CD8-positive, alpha-beta memory T cell (primary cell): ENCODE data around the gene CCDC148. TPM values are rescaled to one million over a fixed set of nuclear protein-coding genes. Genes with fewer than 3 reads are reported as not detected.
A peak's percentile ranks its signal among the peaks of the same experiment; 100 is the strongest.

Source experiments
- CTCF ChIA-PET: fragments of 350-600 bp; sonication (Branson Sonifier 250); formaldehyde crosslinking; loops from one replicate; lab custom pipeline; 2021; ENCODE audit warnings: antibody characterized with exemption; lab: Charles Lee
- POLR2A ChIA-PET: fragments of 350-600 bp; sonication (Branson Sonifier 250); formaldehyde crosslinking; loops from one replicate; lab custom pipeline; 2021; ENCODE audit warnings: antibody characterized with exemption; lab: Charles Lee
- DNase-seq, 5 donors: peaks; one replicate each; pipeline versions ENCODE4 v3.0.0 to v3.0.0-alpha.2; 2020 to 2022; ENCODE audit warnings: mixed read lengths in 1 of 5
- H3K27ac ChIP-seq: one replicate; pipeline ENCODE4 v1.7.0; 2013; ENCODE audit warnings: low read depth, mild to moderate bottlenecking, low read length, moderate library complexity
- H3K27me3 ChIP-seq: 2 replicates; pipeline ENCODE4 v1.7.0; 2013; ENCODE audit warnings: low read length, mild to moderate bottlenecking; ENCODE audit not compliant: insufficient read depth, poor library complexity, severe bottlenecking
- H3K36me3 ChIP-seq: 2 replicates; pipeline ENCODE4 v1.7.0; 2013; ENCODE audit warnings: mild to moderate bottlenecking, low read length, moderate library complexity; ENCODE audit not compliant: insufficient read depth
- H3K4me1 ChIP-seq: 2 replicates; pipeline ENCODE4 v1.7.0; 2013; ENCODE audit warnings: mild to moderate bottlenecking, low read length, moderate library complexity; ENCODE audit not compliant: insufficient read depth
- H3K4me3 ChIP-seq: 2 replicates; pipeline ENCODE4 v1.7.0; 2013; ENCODE audit warnings: mild to moderate bottlenecking, low read length
- H3K9me3 ChIP-seq: 2 replicates; pipeline ENCODE4 v1.7.0; 2013; ENCODE audit warnings: mild to moderate bottlenecking, low read length
- H3K27ac Mint-ChIP-seq, 8 donors: one replicate each; pipeline ENCODE4 v1.8.0; 2020 to 2021; ENCODE audit warnings: mixed read lengths in 8 of 8, mild to moderate bottlenecking in 6 of 8, inconsistent platforms in 3 of 8, moderate library complexity in 3 of 8
- H3K27me3 Mint-ChIP-seq, 2 donors: one replicate each; pipeline ENCODE4 v1.8.0; 2020 to 2021; ENCODE audit warnings: mixed read lengths in 2 of 2, mild to moderate bottlenecking in 1 of 2, moderate library complexity in 1 of 2
- H3K36me3 Mint-ChIP-seq, 3 donors: one replicate each; pipeline ENCODE4 v1.8.0; 2020 to 2021; ENCODE audit warnings: mixed read lengths in 3 of 3, inconsistent platforms in 1 of 3, mild to moderate bottlenecking in 1 of 3
- H3K4me1 Mint-ChIP-seq, 3 donors: one replicate each; pipeline ENCODE4 v1.8.0; 2020 to 2021; ENCODE audit warnings: mixed read lengths in 3 of 3, inconsistent platforms in 1 of 3, mild to moderate bottlenecking in 1 of 3
- H3K4me3 Mint-ChIP-seq, 7 donors: one replicate each; pipeline ENCODE4 v1.8.0; 2020 to 2021; ENCODE audit warnings: mixed read lengths in 7 of 7, mild to moderate bottlenecking in 6 of 7, moderate library complexity in 4 of 7, inconsistent platforms in 2 of 7
- H3K9me3 Mint-ChIP-seq, 5 donors: one replicate each; pipeline ENCODE4 v1.8.0; 2020 to 2022; ENCODE audit warnings: mixed read lengths in 5 of 5, mild to moderate bottlenecking in 3 of 5, moderate library complexity in 2 of 5, inconsistent platforms in 1 of 5
- polyA plus RNA-seq: library from polyadenylated mRNA; unstranded; fragments of 300-500 nt; fragmentation: Illumina TruSeq; gene quantifications from one replicate; pipeline ENCODE4 v1.2.3, GENCODE V29; 2021
- total RNA-seq, 2 experiments: library from RNA; stranded (reverse); gene quantifications; one replicate each; pipeline ENCODE4 v1.2.3, GENCODE V29; 2021

CCDC148 gene
- total and polyA plus RNA-seq, 3 experiments from 2014 or later: 0.40 TPM; not detected in 2

- H3K9me3 Mint-ChIP-seq: no peaks in the 10 kb centered on the region
- Histone ChIP-seq H3K27ac (no peak overlapping the region), H3K4me1 (no peaks in the 10 kb centered on the region), H3K27me3 (no peaks in the 10 kb centered on the region), H3K36me3 (no peaks in the 10 kb centered on the region), H3K9me3 (no peaks in the 10 kb centered on the region), H3K4me3 (no peak overlapping the region)
- peaks cover 0 to 1% (median 0%) of the 10 kb centered on the region in 3 donors for H3K4me1 Mint-ChIP-seq
- no peak for DNase-seq
- CTCF ChIA-PET: no interaction called here
- no peaks in the 10 kb centered on the region for H3K27me3 Mint-ChIP-seq
- H3K27ac Mint-ChIP-seq: peak overlapping the region in 1 of 8 donors; percentile 23
- POLR2A ChIA-PET: no interaction called here
- H3K36me3 Mint-ChIP-seq: peaks cover 0 to 2% (median 0%) of the 10 kb centered on the region in 3 donors
- H3K4me3 Mint-ChIP-seq: no peak overlapping the region
These were observed 41.6 kb upstream of the CCDC148 start for GRCh38 chr2:158498043-158498748.

GRCh38 chr2:158497486-158497885 is 40.9 kb upstream of the CCDC148 start:
- H3K4me1 ChIP-seq: no peaks in the 10 kb centered on the region
- ChIA-PET POLR2A (no interaction called here), CTCF (no interaction called here)
- Mint-ChIP-seq H3K4me1 (peaks cover 0 to 1% (median 0%) of the 10 kb centered on the region in 3 donors), H3K9me3 (no peaks in the 10 kb centered on the region), H3K4me3 (no peak overlapping the region), H3K27ac (peak overlapping the region in 1 of 8 donors; percentile 26), H3K36me3 (peaks cover 0 to 2% (median 0%) of the 10 kb centered on the region in 3 donors), H3K27me3 (no peaks in the 10 kb centered on the region)
- no peak overlapping the region for H3K4me3 ChIP-seq
- H3K27me3 ChIP-seq: no peaks in the 10 kb centered on the region
- no peaks in the 10 kb centered on the region for H3K36me3 ChIP-seq
- no peak for DNase-seq
- no peak overlapping the region for H3K27ac ChIP-seq
- no peaks in the 10 kb centered on the region for H3K9me3 ChIP-seq

GRCh38 chr2:158496986-158497385 is 40.4 kb upstream of the CCDC148 start:
- no peaks in the 10 kb centered on the region for H3K4me1 ChIP-seq
- Mint-ChIP-seq H3K9me3 (no peaks in the 10 kb centered on the region), H3K27me3 (no peaks in the 10 kb centered on the region), H3K27ac (peak overlapping the region in 1 of 8 donors; percentile 26), H3K4me3 (no peak overlapping the region), H3K4me1 (peaks cover 0 to 1% (median 0%) of the 10 kb centered on the region in 3 donors), H3K36me3 (peaks cover 0 to 2% (median 0%) of the 10 kb centered on the region in 3 donors)
- ChIA-PET POLR2A (no interaction called here), CTCF (no interaction called here)
- no peak overlapping the region for H3K4me3 ChIP-seq
- no peaks in the 10 kb centered on the region for H3K36me3 ChIP-seq
- H3K27ac ChIP-seq: no peak overlapping the region
- H3K9me3 ChIP-seq: no peaks in the 10 kb centered on the region
- DNase-seq: no peak
- H3K27me3 ChIP-seq: no peaks in the 10 kb centered on the region

- no peaks in the 10 kb centered on the region for H3K9me3 Mint-ChIP-seq
- Histone ChIP-seq H3K36me3 (no peaks in the 10 kb centered on the region), H3K4me1 (no peaks in the 10 kb centered on the region), H3K27me3 (no peaks in the 10 kb centered on the region), H3K4me3 (no peak overlapping the region), H3K27ac (no peak overlapping the region), H3K9me3 (no peaks in the 10 kb centered on the region)
- peaks cover 0 to 2% (median 0%) of the 10 kb centered on the region in 3 donors for H3K36me3 Mint-ChIP-seq
- peaks cover 0 to 1% of the 10 kb centered on the region in 2 donors for H3K27me3 Mint-ChIP-seq
- H3K27ac Mint-ChIP-seq: no peak overlapping the region
- DNase-seq: no peak
- CTCF ChIA-PET: no interaction called here
- POLR2A ChIA-PET: no interaction called here
- peaks cover 0 to 1% (median 0%) of the 10 kb centered on the region in 3 donors for H3K4me1 Mint-ChIP-seq
- H3K4me3 Mint-ChIP-seq: no peak overlapping the region
These were observed 38.6 kb upstream of the CCDC148 start for GRCh38 chr2:158495175-158495574.

GRCh38 chr2:158493458-158493857 is 36.9 kb upstream of the CCDC148 start:
- H3K4me1 Mint-ChIP-seq: peaks cover 0 to 1% (median 0%) of the 10 kb centered on the region in 3 donors
- H3K27me3 Mint-ChIP-seq: peaks cover 0 to 1% of the 10 kb centered on the region in 2 donors
- Histone ChIP-seq H3K4me1 (no peaks in the 10 kb centered on the region), H3K27ac (no peak overlapping the region), H3K27me3 (no peaks in the 10 kb centered on the region), H3K36me3 (no peaks in the 10 kb centered on the region), H3K4me3 (no peak overlapping the region), H3K9me3 (no peaks in the 10 kb centered on the region)
- H3K4me3 Mint-ChIP-seq: no peak overlapping the region
- no peak for DNase-seq
- POLR2A ChIA-PET: no interaction called here
- H3K36me3 Mint-ChIP-seq: no peaks in the 10 kb centered on the region
- H3K9me3 Mint-ChIP-seq: no peaks in the 10 kb centered on the region
- CTCF ChIA-PET: no interaction called here
- H3K27ac Mint-ChIP-seq: no peak overlapping the region

GRCh38 chr2:158491072-158491471 is 34.5 kb upstream of the CCDC148 start:
- Histone ChIP-seq H3K9me3 (no peaks in the 10 kb centered on the region), H3K4me1 (no peaks in the 10 kb centered on the region), H3K27ac (no peak overlapping the region), H3K36me3 (no peaks in the 10 kb centered on the region), H3K4me3 (no peak overlapping the region), H3K27me3 (no peaks in the 10 kb centered on the region)
- H3K9me3 Mint-ChIP-seq: no peaks in the 10 kb centered on the region
- CTCF ChIA-PET: no interaction called here
- peaks cover 0 to 1% of the 10 kb centered on the region in 2 donors for H3K27me3 Mint-ChIP-seq
- H3K36me3 Mint-ChIP-seq: no peaks in the 10 kb centered on the region
- H3K27ac Mint-ChIP-seq: no peak overlapping the region
- no peak for DNase-seq
- peaks cover 0 to 2% (median 0%) of the 10 kb centered on the region in 3 donors for H3K4me1 Mint-ChIP-seq
- no peak overlapping the region for H3K4me3 Mint-ChIP-seq
- POLR2A ChIA-PET: no interaction called here

GRCh38 chr2:158489366-158490112 is 33.0 kb upstream of the CCDC148 start:
- Mint-ChIP-seq H3K27me3 (peaks cover 0 to 1% of the 10 kb centered on the region in 2 donors), H3K36me3 (no peaks in the 10 kb centered on the region), H3K9me3 (no peaks in the 10 kb centered on the region), H3K4me3 (no peak overlapping the region), H3K4me1 (peaks cover 0 to 2% (median 0%) of the 10 kb centered on the region in 3 donors), H3K27ac (no peak overlapping the region)
- CTCF ChIA-PET: no interaction called here
- Histone ChIP-seq H3K4me1 (no peaks in the 10 kb centered on the region), H3K9me3 (no peaks in the 10 kb centered on the region), H3K27ac (no peak overlapping the region), H3K4me3 (no peak overlapping the region), H3K27me3 (no peaks in the 10 kb centered on the region), H3K36me3 (no peaks in the 10 kb centered on the region)
- no peak for DNase-seq
- POLR2A ChIA-PET: no interaction called here
